HG02571 (cell line): Measurements from ENCODE around the gene PLAC1.

Source experiments
- ATAC-seq: cut with Tn5 transposase; IDR thresholded peaks from one replicate; pipeline ENCODE4 v1.9.1; 2021; ENCODE audit warnings: mild to moderate bottlenecking, moderate library complexity; ENCODE audit not compliant: unreplicated experiment

The PLAC1 gene

DNA sequence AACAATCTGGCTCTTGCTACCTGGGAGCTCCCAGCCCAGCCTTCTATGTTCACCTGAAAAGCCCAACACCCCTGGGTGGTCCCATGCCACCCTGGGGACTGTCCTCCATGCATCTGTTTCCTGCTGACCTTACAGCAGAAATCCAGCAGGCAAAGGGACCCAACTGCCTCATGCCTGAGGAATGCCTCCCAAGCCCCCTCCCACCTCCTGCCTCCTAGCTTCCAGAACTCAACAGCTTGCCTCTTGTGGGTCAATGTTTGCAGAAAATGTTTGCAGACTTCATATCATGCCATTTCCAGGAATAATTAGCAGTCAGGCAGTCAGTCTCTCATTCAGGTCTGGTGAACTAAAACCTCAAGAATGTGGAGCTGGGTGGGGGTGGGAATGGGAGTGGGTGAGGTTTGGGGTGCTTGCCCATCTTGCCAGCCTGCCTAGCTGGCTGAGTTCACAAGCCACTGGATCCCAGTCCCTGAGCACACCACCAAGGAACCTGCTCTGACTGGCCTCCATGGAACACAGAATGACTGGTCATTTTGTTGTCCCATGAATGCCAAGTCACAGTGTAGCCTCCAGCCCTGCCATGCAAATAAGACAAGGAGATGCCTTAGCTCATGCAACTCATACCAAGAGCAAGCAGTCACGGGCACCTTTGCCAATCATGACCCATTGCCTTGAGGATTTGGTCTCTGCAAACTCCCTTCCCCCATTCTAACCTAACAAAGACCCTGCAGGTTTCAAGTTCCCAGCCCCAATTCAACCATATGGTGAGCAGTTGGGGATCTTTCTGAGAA is 12.1 kb upstream of the PLAC1 start:
- no peak for ATAC-seq

DNA sequence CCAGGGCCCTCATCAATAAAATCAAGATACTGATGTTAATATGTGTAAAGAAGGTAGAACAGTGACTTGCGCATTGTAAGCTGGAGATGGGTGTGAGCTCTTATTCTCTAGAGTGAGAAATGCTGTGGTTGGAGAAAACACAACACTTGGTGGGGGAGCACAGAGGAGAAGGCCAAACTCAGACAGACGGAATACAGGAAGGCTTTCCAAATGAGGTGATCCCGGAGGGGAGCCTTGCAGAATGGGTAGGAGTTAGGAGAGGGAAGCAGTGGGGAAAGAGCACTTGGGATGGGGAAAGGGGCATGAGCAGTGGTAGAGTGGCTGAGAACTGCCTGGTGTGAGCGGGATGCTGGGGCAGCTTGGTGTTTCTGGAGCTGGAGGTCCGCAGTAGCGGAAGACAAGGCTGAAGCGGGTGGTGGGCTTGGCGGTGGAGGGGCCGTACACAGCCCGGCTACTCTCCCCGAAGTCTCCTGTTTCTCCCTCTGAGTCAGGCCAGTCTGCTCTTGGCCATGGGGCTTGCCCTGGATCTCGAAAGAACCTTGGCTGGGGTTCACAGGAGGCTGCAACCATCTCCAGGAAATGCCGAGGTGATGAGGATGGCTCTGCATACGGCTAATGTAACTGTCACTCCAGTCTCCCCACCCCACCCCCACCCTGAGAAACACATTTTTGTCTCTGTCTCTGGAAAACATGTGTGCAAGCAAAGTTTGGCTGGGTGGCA is 11.3 kb upstream of the PLAC1 start:
- no peak for ATAC-seq

DNA sequence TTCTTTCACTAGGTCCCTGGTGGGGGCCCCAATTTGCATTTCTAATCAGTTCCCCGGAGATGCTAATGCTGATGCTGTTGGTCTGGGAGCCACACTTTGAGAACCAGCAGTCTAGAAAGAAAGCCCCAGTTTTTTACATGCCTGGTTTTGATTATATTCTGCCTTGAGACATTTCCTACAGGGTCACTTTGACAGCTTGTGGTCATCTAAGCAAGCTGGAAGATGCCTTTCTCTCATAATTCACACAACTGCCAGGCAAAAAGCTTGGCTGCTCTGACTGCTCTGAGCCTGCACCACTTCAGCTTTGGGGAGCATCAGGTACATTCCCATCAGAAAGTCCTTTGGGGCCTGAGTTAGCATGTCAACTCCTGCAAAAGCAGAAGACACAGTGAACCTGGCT is 5.9 kb upstream of the PLAC1 start:
- no peak for ATAC-seq

DNA sequence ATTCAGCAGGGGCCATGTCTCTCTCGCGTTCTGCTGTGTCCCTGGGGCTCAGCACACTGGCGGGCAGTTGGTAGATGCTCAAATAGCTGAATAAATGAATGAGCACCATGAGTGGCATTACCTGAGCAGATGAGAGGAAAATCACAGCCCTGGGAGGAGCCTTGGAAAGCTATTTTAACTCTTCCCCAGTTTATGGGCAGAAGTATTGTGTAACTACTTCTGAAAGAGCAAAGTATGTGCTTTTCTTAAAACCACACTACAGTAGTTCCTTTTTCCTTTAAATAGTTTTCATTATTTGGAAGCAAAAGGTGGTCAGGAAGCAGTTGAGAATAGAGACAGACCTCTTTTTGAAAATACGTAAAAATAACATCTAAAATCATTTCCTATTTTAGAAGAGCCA is 3.0 kb upstream of the PLAC1 start:
- ATAC-seq = no peak

DNA sequence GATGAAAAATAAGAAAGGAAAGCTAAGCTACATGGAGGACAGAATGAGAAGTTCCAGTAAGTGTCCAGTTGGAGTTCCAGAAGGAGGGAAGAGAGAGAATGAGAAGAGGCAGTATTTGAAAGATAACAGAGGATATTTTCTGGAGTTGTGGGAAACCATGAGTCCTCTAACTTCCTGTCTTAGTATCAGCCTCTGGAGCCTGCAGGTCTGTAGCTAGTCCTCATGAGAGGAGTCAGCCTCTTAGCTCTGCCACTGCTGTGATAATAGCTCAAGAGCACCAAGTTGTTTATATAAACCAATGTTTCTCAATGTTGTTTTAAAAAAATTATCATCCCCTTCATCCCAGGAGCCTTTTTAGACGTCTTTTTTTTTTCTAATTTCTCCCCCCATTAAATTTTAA is 2.4 kb upstream of the PLAC1 start:
- ATAC-seq = no peak

DNA sequence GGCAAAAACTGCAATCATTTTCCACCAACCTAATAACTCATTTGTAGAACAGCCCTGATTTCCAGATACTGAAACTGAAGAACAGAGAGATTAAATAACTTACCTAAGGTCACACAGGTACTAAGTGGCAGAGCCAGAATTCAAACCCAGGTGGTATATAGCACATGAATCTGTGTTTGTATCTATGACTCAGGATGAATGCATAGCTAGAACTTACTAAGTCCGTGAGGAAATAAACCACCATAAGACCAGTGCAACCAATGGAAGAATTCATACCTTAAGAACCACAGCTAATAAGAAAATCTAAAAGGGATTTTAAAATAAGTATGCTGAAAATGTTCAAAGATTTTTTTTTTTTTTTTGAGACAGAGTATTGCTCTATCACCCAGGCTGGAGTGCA is 1.5 kb upstream of the PLAC1 start:
- no peak for ATAC-seq

DNA sequence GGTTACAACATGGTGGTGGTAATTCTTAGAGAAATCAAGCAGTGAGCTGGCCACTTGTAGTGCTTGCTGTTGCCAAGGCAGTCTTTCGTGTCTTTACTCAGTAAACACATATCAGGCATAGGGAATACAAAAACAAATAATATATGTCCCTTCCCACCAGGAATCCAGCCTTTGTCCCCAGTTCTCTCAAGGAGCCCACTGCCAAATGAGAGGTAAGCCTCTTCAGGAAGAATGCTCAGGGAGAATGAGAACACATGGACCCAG is 421 bp upstream of the PLAC1 start:
- no peak for ATAC-seq

DNA sequence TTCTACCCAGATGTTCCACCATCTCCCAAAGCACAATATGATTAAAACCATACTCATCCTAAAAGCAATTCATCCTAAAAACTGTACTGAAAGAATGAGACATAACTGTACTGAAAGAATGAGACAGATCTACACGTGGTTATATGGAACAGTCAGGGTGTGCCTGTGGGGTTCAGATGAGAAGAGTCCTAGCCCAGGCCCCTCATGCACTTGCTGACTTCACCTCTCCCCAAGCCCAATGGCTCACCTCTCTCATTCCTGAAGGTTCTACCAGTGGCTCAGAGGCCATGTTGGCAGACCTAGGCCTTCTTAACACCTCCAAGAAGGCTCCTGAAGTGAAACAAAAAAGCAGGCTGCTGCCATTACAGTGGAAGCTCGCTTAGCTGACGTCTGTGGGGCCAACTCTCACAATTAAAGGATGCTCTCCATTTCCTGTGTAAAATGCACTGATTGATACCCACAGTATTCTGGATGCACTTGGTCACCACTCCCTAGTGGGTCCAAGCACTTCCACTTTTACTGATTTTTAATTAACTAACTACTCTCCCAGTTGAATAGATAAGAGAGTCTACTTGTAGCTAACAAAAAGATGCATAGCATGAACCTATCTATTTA is 3.8 kb downstream of the PLAC1 start:
- no peak for ATAC-seq

DNA sequence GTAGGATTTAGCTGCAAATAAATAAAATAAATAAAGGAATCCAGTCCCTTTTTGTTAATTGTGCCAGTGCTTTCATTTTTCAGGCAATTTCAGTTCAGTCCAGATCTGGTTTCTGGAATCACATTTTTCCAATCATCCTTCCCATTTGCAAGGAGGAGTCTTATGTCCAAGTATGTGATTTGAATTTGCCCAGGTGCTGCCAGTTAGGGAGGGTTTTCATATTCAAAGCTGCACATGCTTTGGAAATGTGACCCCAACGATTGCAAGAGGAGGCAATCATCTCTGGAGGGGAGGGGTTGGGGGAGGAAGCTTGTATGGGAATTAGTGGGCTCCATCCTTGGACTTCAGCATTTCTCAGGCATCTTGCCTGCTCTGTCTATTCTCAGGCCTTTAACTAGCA is 4.4 kb downstream of the PLAC1 start:
- ATAC-seq = no peak

DNA sequence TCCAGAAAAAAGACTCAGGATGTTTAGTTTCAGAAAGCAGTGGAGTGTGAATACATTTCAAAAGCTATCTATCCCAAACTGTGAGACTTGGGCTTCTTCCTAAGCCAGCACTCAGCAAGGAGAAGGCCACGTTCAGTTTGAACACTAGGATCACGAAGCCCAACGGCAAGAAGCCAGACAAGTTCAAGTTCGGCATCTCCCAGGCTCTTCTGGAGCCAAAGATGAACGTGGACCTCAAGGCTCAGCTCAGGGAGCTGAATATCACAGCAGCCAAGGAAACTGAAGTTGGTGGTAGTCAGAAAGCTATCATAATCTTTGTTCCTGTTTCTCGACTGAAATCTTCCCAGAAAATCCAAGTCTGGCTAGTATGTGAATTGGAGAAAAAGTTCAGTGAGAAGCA is 7.6 kb downstream of the PLAC1 start:
- no peak for ATAC-seq

DNA sequence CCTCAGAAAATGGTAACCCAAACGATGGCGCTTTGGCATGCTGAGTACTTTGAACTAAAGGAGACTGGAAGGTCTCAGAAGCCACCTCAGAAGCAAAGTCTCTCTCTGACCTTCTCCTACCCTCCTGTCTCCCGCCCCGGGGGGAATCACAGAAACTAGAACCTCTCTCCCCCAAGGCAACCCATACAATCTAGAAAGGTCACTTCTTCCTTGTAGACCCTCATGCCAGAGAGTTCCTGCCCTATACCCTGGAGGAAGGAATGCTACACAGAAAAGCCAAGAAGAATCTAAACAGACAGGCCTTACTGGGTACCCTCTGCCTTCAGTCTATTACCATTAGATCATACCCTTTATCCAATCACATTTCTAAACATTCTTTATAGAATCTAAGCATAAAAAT is 8.5 kb downstream of the PLAC1 start:
- ATAC-seq = no peak

DNA sequence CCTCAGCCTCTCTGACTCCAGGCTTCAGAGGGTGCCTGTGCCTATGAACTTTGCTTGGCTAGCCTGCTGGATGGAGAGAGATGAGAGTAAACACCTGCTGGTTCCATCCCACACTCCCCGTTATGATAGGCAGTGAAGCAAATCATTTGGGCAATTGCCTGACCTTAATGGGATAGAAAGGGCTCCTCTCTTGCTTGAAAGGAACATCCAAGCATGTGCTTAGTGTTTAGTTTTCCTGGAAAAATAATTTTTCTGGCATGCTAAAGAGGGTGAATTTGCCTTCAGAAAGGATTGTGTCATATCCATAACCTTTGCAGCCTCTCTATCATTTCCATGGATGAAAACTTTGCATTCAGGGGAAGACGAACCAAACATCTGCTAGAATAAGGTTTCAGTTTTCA is 10.8 kb downstream of the PLAC1 start:
- ATAC-seq = no peak

DNA sequence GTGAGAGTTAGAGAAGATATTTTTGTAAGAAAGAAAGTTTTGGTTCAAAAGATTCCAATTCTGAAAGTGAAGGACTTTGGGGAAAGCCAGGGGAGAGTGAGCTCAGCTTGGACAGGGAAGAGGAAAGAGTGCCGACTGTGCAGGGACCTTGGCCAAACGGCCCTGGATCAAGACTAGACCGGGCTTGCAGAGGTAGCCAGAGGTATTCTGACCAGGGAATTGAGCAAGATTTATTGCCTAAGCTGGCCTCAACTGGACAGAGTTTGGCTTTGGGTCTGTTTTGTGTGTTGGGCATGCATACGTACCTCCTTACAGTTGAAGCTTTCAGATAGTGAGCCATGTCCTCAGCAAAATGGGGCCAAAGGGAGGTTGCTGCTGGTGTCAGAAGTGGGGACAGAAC is 11.6 kb downstream of the PLAC1 start:
- no peak for ATAC-seq

DNA sequence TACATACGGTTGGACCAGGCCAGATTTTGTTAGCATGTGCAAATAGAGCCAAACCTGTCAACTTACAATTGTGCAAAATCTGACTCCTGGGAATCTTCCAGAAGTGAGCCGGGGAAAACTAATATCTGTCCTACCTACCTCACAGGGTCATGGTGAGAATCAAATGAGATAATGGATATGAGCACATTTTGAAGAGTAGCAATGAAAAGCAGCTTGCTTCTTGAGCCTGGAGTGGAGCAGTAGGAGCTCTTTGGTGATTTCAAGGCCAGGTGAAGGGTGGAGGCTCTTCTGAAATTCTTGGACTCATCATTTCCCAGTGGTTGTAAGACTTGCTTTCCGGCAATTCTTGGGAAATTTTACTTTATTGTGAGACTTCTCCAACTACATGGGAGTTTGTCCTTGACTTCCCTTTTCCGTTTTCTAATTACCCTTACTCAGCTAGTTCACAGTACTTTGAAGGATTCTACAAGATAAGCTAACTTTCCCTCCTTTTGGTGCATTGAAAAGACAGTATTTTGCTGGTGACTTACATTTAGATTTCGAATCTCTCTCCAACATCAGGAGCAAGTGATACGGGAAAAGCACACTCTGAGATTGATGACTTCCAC is 12.2 kb downstream of the PLAC1 start:
- no peak for ATAC-seq

DNA sequence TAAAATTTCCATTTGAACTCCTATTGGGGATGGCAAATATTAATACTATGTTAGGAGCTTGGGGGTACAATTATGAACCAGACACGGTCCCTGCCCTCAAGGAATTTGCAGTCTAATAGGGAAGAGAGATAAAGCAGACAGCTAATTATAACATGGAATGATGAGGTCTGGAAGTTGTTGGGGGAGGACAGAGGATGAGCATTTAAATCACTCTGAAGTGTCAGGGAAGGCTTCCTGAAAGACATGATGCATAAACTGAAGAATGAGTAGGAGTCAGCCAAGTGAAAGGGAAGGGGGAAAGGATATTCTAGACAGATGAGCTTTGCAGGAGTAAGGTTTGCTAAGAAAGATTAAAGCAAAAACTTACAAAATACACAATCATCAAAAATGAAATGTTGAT is 15.9 kb downstream of the PLAC1 start:
- no peak for ATAC-seq

DNA sequence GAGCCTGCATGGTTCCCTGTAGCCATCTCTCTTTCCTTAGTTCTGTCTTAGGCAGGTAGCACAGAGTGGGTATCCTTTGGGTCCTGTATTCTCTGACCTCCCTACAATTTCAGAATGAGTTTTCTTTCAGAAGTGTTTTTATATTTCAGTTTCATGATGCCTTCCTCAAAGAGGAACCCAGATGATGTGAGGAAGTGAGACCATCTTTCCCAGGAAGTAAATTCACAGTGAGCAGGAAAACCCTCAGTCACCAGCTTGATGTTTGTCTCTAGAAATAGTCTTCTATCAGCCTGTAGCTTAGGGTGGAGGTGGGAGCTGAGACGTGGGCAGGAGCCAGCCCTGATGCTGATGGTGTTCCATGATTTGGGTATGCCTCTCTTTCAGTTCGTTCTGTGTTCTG is 16.9 kb downstream of the PLAC1 start:
- no peak for ATAC-seq

DNA sequence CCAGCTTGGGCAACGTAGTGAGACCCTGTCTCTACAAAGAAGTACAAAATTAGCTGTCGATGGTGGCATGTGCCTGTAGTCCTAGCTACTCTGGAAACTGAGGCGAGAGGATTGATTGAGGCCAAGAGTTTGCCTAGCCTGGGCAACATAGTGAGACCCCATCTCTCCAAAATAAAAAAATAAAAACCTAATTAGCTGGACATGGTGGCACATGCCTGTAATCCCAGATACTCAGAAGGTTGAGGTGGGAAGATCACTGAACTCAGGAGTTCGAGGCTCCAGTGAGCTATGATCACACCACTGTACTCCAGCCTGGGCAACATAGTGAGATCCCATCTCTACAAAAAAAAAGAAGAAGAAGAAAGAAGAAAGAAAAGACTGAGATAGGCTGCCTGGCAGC is 17.4 kb downstream of the PLAC1 start:
- no peak for ATAC-seq

DNA sequence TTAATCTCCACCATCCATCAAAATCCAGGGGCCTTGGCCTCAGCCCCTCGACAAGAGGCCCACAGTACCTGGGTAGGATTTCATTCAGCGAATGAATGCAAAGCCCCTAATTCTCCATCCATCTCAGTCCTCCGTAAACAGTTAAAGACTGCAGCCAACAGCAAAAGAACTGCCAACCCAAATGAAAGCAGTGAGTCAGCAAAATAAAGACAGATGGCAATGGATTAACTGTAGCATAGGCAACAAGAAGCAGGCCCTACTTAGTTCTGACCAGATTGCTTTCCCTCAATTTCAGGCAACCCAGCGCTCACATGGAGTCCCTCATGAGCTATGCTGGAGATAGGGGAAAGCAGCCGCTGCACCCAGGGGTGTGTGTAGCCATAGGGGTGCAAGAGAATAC is 21.4 kb downstream of the PLAC1 start:
- ATAC-seq = no peak

DNA sequence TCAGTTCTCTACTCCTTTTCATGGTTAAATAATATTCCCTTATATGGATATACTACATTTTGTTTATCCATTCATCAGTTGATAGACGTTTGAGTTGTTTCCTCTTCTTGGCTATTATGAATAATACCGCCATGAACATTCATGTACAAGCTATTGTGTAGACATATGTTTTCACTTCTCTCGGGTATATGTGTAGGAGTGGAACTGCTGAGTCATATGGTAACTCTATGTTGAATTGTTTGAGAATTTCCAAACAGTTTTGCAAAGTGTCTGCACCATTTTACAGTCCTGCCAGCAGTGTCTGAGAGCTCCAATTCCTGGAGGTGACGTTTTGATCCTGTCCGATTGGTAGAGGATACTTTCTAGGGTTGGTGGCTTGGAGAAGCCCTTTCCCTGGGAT is 23.6 kb downstream of the PLAC1 start:
- peak; percentile 71 for ATAC-seq

DNA sequence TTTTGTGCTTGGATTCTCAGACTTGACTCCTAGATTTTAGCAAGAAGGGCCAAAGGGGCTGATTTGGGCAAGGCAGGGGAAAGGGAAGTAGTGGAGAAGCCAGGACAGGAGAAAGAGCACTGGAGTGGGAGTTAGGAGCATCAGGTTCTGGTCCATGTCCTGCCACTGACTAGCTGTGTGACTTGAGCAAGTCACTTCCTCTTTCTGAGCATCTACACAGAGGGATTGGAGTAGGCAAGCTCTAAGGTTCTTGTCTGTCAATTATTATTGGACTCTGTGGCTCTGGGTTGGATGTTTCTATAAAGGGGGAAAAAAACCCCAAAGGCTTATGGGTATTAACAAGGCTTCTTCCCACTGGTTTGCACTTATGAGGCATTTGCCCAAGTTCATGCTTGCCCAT is 24.4 kb downstream of the PLAC1 start:
- no peak for ATAC-seq

DNA sequence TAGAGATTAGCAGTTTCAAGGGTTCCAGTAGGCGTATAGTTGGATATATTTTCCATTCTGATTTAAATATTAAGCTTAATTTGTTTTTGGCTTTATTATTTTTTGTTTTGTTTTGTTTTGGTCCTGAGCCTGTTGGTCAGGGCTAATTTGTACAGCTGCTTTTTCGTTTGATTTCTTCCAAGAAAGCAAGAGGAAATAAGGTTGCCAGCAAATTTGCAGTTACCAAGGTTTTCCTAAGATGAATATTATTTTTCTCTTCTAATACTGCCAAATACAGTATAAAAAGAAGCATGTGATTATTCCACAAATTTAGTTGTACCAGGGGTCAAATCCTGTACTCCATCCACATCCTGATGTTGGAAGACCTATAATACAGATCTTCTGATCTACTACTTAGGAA is 24.9 kb downstream of the PLAC1 start:
- no peak for ATAC-seq

DNA sequence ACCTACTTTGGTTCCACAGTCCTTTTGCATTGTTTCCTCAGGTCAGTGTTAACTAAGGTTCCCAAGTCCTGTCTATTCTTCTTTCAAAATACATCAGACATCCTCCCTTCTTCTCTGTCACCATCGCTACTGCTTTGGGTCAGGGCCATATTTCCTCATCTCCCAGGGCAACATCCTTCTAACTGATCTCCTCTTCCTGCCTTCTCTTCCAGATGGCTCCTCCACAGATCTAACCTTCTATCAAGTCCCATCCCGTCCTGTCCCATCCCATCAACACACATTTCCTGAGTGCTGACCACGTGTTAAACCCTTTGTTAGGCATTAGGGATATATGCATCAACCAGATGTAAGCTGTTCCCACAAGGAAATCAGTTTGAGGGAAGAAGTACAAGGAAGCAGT is 25.9 kb downstream of the PLAC1 start:
- ATAC-seq = no peak
